ENCODE results near the gene KLHDC10. TPM values are rescaled to one million over a fixed set of nuclear protein-coding genes. Genes with fewer than 3 reads are reported as not detected.
A peak's percentile ranks its signal among the peaks of the same experiment; 100 is the strongest.
"Not testable (repeated sequence)": the region's sequence is repeated elsewhere in the genome, so short reads cannot be mapped to it uniquely, and the experiment has no call there.

The KLHDC10 gene
- total RNA-seq, 1 donor from 2014 or later: 30.6 TPM

GRCh38 chr7:130152493-130153210, 82.3 kb downstream of the KLHDC10 start:
- peak; percentile 83 for DNase-seq (ENCODE audit: low spot score)

DNA sequence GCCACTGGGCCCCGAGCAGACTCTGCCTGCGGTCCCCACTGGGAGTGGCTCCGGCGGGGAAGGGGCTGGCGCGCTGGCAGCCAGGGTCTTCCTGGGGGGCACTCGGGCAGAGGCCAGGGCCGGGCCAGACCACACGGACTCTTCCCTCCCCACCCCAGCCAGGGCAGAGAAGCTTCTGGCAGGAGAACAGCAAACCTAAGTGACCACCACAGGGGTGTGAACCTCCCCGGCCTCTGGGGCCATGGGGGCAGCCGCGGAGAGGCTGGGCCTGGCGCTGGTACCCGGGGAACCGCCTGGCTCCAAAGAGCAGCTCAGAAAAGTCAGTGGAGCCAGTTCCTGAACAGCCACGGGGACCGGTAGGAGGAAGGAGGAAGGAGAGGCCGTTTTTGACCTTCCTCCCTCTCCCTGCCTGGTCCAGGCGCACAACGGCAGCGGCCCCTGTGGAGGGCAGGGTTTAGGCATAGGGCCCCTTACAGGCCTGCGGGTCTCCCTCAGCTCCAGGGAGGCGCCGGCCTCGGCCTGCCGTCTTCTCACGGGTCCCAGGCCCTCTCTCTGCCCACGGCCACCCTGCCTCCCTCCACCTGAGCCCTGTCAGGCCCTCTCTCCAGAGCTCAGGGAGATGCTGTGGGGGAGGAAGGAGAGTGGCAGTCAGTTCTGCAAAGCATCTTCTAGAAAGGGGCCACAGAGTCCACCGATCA, 83.0 kb downstream of the KLHDC10 start:
- DNase-seq (ENCODE audit: low spot score): peak; percentile 84

- DNase-seq (ENCODE audit: low spot score): peak; percentile 83
Observed at GRCh38 chr7:130154131-130154500, 83.8 kb downstream of the KLHDC10 start.

- DNase-seq (ENCODE audit: low spot score): peak; percentile 84
Observed at GRCh38 chr7:130154501-130155317, 84.4 kb downstream of the KLHDC10 start.

DNA sequence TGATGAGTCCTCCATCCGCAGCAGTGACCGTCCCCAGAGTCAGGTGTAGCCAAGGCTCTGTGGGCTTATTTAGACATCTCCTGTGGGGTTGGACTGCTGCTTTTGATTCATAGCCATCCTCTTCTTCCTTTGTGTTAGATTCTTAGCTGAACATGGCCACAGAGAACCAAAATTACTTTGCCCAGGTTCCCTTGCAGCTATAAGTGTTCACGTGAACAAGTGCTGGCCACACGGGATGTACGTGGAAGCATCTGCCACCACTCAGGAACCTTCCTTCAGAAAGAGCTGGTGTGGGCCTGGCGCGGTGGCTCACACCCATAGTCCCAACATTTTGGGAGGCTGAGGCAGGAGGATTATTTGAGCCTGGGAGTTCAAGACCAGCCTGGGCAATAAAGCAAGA, 85.8 kb downstream of the KLHDC10 start:
- DNase-seq (ENCODE audit: low spot score): peak; percentile 51

- no peak for DNase-seq (ENCODE audit: low spot score)
Observed at GRCh38 chr7:130157700-130158099, 87.4 kb downstream of the KLHDC10 start.

- no peak for DNase-seq (ENCODE audit: low spot score)
Observed at GRCh38 chr7:130160023-130160422, 89.7 kb downstream of the KLHDC10 start.

DNA sequence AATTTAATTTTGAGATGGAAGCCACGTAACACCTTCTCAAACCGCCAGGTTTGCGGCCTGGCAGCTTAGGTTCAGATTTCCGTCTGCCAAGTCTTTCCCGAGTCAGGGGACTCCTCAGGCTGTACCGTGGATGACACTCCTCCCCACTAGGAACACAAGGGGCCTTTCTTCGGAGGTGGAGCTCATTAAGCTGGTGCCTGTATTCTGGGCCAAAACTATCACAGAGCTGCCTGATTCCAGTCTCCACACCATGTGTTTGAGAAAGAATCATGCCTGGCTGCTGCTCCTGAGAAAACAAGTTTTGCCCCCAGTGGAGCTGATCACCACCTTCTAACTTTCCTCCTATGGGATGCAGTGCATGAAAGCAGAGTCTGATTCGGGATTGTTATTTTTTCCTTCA, 90.1 kb downstream of the KLHDC10 start:
- DNase-seq (ENCODE audit: low spot score): peak; percentile 51

GRCh38 chr7:130162196-130162595, 91.9 kb downstream of the KLHDC10 start:
- peak; percentile 62 for DNase-seq (ENCODE audit: low spot score)

GRCh38 chr7:130174237-130174959, 104.1 kb downstream of the KLHDC10 start:
- no peak for DNase-seq (ENCODE audit: low spot score)

DNA sequence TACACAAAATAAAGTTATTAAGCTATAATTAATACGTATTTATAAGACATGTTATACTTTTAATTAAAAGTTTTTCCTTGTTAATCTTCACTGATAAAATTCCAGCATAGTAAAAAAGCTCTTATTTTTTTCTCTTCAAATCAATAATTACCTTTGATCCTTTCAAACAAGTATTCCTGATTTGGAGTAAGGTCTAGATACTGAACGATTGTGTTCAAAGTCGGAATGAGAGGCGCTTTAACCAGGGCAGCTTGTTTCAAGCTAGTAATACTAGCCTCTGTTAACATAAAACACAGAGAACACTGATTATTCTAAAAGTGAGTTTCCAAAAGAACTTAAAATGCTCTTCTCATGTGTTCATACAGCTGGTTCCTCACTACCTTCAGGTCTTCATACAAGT, 107.9 kb downstream of the KLHDC10 start:
- no peak for DNase-seq (ENCODE audit: low spot score)

- DNase-seq (ENCODE audit: low spot score): no peak
Observed at GRCh38 chr7:130179631-130180030, 109.3 kb downstream of the KLHDC10 start.

DNA sequence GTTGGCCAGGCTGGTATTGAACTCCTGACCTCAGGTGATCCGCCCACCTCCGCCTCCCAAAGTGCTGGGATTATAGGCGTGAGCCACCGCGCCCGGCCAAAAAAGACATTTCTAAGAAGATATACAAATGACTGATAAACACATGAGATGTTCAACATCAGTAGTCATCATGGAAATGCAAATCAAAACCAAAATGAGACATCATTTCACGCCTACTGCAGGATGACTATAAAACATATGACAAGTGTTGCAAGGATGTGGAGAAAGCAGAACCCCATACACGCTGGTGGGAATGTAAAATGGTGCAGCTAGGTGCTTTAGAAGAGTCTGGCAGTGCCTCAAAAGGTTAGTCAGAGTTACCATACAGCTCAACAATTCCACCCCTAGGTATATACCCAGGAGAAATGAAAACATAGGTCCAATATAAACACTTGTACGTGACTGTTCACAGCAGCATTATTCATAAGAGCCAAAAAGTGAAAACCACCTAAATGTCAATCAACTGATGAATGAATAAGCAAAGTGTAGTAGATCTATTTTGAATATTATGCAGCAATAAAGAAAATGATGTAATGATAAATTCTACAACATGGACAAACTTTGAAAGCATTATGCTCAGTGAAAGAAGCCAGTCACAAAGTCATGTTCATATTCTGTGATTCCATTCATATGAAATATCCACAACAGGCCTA, 110.4 kb downstream of the KLHDC10 start:
- DNase-seq (ENCODE audit: low spot score): no peak

- DNase-seq (ENCODE audit: low spot score): no peak
Observed at GRCh38 chr7:130181263-130181605, 110.9 kb downstream of the KLHDC10 start.

GRCh38 chr7:130182990-130183389, 112.7 kb downstream of the KLHDC10 start:
- no peak for DNase-seq (ENCODE audit: low spot score)

GRCh38 chr7:130184349-130184748, 114.0 kb downstream of the KLHDC10 start:
- DNase-seq (ENCODE audit: low spot score): not testable (repeated sequence)

Other genes with a start within 250 kb of the KLHDC10 start
- 117 TPM for gene UBE2H, start 117.6 kb upstream of the KLHDC10 start, total RNA-seq
- 16.4 TPM for gene ZC3HC1, start 19.2 kb upstream of the KLHDC10 start, total RNA-seq
- gene TMEM209, start 134.9 kb downstream of the KLHDC10 start, total RNA-seq: 17.2 TPM
- 0.39 TPM for gene SSMEM1, start 137.3 kb downstream of the KLHDC10 start, total RNA-seq
- 2.2 TPM for gene CPA2, start 196.3 kb downstream of the KLHDC10 start, total RNA-seq
- gene CPA4, start 222.6 kb downstream of the KLHDC10 start, total RNA-seq: 3.2 TPM